ENCODE results near the gene UGGT1. TPM values are rescaled to one million over a fixed set of nuclear protein-coding genes. Genes with fewer than 3 reads are reported as not detected.

The UGGT1 gene
- polyA plus RNA-seq, 2 of the 4 experiments (the other 2 are of a cell fraction) = 24.2 to 56.4 TPM

DNA sequence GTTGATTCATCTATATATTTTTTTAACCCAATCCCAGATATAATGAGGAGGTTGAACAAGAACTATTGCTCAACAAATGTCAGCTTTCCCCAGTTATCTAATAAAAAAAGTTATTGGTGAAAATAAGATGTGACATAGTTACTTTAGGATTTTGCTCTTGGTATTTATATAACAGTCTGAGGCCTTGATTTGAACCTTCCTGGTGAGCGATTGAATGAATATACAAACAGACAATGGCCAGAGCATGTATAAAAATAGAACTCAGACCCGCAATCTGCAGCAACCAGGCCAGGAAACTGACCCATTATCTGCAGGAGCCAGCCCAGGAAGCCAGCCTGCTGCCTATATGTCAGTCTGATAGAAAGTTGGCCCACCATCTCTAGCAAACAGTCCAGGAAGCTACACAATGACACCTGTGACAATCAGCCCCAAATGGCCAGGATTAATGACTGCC lies 146.1 kb downstream of the UGGT1 start:
- no peaks in the 10 kb centered on the region for H3K4me1 ChIP-seq
- no peak overlapping the region for H3K4me3 ChIP-seq
- no peaks in the 10 kb centered on the region for H3K9me3 ChIP-seq
- ChIA-PET CTCF (no interaction called here), POLR2A (no interaction called here)
- H3K4me2 ChIP-seq = no peak overlapping the region
- DNase-seq (ENCODE audit: low read depth in 1 of 2, low spot score in 1 of 2) (no peak), FAIRE-seq (no peak), ATAC-seq (no peak)
- WGBS (ENCODE audit: missing lambda C conversion rate) = 91% methylated on average over 2 of the region's 2 CpGs
- H3K27ac ChIP-seq = no peak overlapping the region
- TF ChIP-seq EHMT2 (IDR thresholded peaks at IDR 0.05; ENCODE audit: low read depth) (no peak), RARB (CRISPR knock-in tag; IDR thresholded peaks at IDR 0.05) (no peak)
- TF ChIP-seq, protein P1, sequence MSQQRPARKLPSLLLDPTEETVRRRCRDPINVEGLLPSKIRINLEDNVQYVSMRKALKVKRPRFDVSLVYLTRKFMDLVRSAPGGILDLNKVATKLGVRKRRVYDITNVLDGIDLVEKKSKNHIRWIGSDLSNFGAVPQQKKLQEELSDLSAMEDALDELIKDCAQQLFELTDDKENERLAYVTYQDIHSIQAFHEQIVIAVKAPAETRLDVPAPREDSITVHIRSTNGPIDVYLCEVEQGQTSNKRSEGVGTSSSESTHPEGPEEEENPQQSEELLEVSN (IDR thresholded peaks at IDR 0.05; ENCODE audit: borderline replicate concordance, low read depth) = no peak
- TF ChIP-seq, protein P2, sequence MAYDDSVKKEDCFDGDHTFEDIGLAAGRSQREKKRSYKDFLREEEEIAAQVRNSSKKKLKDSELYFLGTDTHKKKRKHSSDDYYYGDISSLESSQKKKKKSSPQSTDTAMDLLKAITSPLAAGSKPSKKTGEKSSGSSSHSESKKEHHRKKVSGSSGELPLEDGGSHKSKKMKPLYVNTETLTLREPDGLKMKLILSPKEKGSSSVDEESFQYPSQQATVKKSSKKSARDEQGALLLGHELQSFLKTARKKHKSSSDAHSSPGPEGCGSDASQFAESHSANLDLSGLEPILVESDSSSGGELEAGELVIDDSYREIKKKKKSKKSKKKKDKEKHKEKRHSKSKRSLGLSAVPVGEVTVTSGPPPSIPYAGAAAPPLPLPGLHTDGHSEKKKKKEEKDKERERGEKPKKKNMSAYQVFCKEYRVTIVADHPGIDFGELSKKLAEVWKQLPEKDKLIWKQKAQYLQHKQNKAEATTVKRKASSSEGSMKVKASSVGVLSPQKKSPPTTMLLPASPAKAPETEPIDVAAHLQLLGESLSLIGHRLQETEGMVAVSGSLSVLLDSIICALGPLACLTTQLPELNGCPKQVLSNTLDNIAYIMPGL (CRISPR knock-in tag; IDR thresholded peaks at IDR 0.05; ENCODE audit: borderline replicate concordance) = no peak

DNA sequence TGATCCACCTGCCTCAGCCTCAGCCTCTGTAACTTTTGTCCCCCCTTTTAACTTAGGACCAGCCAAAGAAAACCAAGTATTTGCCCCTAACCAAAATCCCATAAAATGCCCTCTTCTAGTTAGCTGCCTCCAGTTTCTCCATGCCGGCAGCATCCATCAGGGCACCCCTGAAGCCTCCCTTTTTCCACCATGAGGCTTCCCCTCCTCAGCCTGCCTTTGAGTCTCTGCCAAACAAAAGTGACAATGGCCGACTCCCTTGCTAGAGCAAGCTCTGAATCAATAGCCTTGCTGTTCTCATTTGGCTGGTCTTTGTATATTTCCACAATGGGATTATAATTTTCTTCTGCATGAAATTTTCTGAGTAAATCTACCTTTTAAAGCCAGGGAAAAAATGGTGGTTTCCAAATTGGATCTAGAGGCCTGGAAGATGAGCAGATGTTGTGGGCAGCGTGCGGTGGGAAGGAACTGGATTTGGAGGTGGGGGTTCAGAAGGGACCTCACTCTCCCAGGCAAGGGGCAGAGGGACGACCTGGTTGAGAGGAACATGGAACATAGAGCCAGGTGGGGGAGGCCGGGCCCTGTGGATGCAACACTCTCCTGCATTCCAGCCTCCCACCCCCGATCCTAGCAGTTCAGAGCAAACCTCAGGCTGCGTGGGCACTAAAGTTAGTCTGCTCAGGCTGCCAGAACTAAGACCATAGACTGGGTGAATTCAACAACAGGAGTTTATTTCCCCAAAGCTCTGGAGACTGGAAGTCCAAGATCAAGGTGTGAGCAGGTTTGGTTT lies 147.1 kb downstream of the UGGT1 start:
- no peak overlapping the region for H3K4me3 ChIP-seq
- no peaks in the 10 kb centered on the region for H3K9me3 ChIP-seq
- ChIA-PET CTCF (interaction anchor here (0.6 kb wide), 1 partner anchor 408 kb away, joined by 3 read pairs; no protein-coding TSS in a partner anchor), POLR2A (no interaction called here)
- ATAC-seq (no peak), DNase-seq (ENCODE audit: low read depth in 1 of 2, low spot score in 1 of 2) (no peak), FAIRE-seq (no peak)
- no peak for TF ChIP-seq ZNF302 (CRISPR knock-in tag; IDR thresholded peaks at IDR 0.05)
- TF ChIP-seq MYC (IDR thresholded peaks at IDR 0.05; ENCODE audit: borderline replicate concordance, low read length) = no peak
- no peak for TF ChIP-seq BHLHE40 (IDR thresholded peaks at IDR 0.05; ENCODE audit: low read depth, low read length)
- TF ChIP-seq KDM5A (IDR thresholded peaks at IDR 0.05) = no peak
- TF ChIP-seq, protein P3, sequence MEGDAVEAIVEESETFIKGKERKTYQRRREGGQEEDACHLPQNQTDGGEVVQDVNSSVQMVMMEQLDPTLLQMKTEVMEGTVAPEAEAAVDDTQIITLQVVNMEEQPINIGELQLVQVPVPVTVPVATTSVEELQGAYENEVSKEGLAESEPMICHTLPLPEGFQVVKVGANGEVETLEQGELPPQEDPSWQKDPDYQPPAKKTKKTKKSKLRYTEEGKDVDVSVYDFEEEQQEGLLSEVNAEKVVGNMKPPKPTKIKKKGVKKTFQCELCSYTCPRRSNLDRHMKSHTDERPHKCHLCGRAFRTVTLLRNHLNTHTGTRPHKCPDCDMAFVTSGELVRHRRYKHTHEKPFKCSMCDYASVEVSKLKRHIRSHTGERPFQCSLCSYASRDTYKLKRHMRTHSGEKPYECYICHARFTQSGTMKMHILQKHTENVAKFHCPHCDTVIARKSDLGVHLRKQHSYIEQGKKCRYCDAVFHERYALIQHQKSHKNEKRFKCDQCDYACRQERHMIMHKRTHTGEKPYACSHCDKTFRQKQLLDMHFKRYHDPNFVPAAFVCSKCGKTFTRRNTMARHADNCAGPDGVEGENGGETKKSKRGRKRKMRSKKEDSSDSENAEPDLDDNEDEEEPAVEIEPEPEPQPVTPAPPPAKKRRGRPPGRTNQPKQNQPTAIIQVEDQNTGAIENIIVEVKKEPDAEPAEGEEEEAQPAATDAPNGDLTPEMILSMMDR (IDR thresholded peaks at IDR 0.05) = no peak
- TF ChIP-seq, protein P1 (IDR thresholded peaks at IDR 0.05; ENCODE audit: borderline replicate concordance, low read depth) = no peak
- TF ChIP-seq NFE2L2 (conservative IDR thresholded peaks at IDR 0.05; ENCODE audit: low read length) = no peak
- no peak for TF ChIP-seq JUNB (IDR thresholded peaks at IDR 0.05)
- TF ChIP-seq RARB (CRISPR knock-in tag; IDR thresholded peaks at IDR 0.05) = no peak
- TF ChIP-seq EHMT2 (IDR thresholded peaks at IDR 0.05; ENCODE audit: low read depth) = no peak
- TF ChIP-seq, protein P4, sequence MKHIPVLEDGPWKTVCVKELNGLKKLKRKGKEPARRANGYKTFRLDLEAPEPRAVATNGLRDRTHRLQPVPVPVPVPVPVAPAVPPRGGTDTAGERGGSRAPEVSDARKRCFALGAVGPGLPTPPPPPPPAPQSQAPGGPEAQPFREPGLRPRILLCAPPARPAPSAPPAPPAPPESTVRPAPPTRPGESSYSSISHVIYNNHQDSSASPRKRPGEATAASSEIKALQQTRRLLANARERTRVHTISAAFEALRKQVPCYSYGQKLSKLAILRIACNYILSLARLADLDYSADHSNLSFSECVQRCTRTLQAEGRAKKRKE (CRISPR knock-in tag; IDR thresholded peaks at IDR 0.05; ENCODE audit: low read depth) = no peak
- no peak for TF ChIP-seq ZC3H11A (IDR thresholded peaks at IDR 0.05)
- TF ChIP-seq, protein P5, sequence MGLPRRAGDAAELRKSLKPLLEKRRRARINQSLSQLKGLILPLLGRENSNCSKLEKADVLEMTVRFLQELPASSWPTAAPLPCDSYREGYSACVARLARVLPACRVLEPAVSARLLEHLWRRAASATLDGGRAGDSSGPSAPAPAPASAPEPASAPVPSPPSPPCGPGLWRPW (IDR thresholded peaks at IDR 0.05) = no peak
- no peak for TF ChIP-seq RCOR1 (IDR thresholded peaks at IDR 0.05; ENCODE audit: low read depth, low read length)
- no peak for TF ChIP-seq ZSCAN20 (CRISPR knock-in tag; IDR thresholded peaks at IDR 0.05)
- no peak for TF ChIP-seq ESRRA (IDR thresholded peaks at IDR 0.05; ENCODE audit: borderline replicate concordance, low read length)
- no peak overlapping the region for H3K4me2 ChIP-seq
- no peaks in the 10 kb centered on the region for H3K4me1 ChIP-seq
- no peak overlapping the region for H3K27ac ChIP-seq
- 73% methylated on average over 8 of the region's 8 CpGs for WGBS (ENCODE audit: missing lambda C conversion rate)

All from A549 (cell line).